ENCODE data around the gene MACROH2A1. TPM values are rescaled to one million over a fixed set of nuclear protein-coding genes. Genes with fewer than 3 reads are reported as not detected.

MACROH2A1 gene
- total RNA-seq, 4 donors from 2014 or later: 182 to 443 (median 319) TPM

GRCh38 chr5:135444881-135445280 lies 45.9 kb upstream of the MACROH2A1 start:
- DNase-seq (ENCODE audit: low spot score): no peak
- TF ChIP-seq CTCF (IDR thresholded peaks at IDR 0.05): no peak
- no peak for ATAC-seq (ENCODE audit: low FRiP score)

GRCh38 chr5:135444360-135444759 lies 45.3 kb upstream of the MACROH2A1 start:
- no peak for DNase-seq (ENCODE audit: low spot score)
- no peak for ATAC-seq (ENCODE audit: low FRiP score)
- TF ChIP-seq CTCF (IDR thresholded peaks at IDR 0.05): no peak

DNA sequence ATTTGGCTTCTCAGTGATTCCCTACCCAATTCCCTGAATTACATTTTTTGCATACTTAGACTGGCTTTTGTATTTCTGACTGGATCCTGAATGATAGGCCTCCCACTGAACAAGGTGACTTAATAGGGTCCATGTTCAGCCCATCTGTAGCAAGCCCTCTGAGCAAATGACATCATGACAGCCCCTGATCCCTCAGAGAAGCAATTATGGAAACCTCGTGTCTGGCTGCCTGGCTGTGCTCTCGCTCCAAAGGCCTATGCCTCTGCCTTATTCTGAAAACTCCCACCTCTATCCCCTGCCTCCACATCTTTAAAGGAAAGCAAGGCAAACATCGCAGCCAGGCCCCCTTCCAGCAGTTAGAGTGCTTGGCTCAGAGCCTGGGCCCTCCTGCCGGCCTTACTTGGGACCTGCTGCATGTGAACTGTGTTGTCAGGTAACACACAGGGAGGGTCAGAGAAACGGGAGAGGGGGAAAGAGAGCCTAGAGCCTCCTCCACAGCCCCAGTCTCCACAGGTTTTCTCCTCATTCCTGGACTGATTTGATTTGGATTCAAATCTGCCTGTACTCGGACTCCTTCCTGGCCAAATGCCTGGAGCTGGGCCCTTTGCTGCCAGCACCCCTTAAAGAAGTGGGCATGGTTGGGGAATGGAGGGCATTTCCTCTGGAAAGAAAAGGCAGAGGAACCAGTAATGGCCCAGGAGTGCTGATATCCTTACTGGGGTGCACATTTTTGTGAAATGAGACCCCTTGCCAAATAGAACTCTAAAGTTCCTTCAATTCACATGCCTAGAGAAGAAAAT lies 44.3 kb upstream of the MACROH2A1 start:
- TF ChIP-seq CTCF (IDR thresholded peaks at IDR 0.05): no peak
- no peak for ATAC-seq (ENCODE audit: low FRiP score)
- DNase-seq (ENCODE audit: low spot score): no peak

DNA sequence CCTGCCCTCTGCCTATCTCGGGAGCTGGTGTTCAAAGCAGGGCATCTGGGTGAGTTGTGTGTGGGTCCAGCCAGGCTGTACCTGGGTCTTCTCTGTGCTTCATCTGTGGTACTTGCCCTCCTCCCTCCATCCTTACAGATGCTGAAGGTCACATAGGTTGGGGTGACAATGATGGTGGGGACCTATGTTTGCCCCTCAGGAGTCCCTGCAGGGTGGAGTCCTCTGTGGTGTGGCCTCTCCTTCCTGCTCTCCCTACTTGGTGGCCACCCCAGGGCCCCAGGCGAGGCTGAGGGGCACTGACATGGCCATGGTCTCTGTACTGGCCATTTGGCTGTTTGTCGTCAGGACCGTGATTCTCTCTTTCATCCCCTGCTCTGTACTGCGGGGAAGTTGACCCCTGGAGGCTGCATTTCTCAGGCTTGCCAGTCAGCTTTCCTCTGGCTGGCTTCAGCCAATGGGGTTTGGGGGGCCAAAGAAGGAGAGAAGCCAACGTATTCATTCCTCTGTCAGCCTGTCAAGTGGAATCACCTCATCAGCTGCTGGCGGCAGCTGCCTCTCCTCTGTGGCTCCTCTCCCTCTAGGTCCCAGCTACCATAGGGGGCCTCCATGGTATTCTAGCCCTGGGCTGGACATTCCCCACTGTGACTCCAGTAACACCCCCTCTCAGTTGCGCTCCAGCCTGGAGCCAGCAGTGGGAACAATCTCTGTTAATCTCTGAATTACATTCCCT lies 43.6 kb upstream of the MACROH2A1 start:
- DNase-seq (ENCODE audit: low spot score) (no peak), ATAC-seq (ENCODE audit: low FRiP score) (no peak)
- no peak for TF ChIP-seq CTCF (IDR thresholded peaks at IDR 0.05)

DNA sequence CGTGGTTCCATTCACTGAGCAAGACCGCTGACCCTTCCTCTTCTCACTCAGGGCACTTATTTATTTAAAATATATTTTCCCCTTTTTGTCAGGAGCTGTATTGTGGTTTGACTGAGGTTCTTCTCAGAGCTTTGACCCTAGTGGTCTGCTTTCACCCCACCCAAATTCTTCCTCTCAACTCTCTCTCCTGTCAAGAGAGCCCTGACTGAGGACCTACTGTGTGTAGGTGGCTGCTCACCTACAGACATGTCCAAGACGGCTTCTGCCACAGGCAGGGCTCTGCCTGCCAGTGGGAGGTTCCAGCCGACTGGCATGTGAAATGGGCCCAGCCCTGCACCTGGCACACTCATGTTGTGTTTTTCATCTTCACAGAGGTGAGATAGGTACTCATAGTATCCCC lies 42.9 kb upstream of the MACROH2A1 start:
- ATAC-seq (ENCODE audit: low FRiP score) (no peak), DNase-seq (ENCODE audit: low spot score) (no peak)
- no peak for TF ChIP-seq CTCF (IDR thresholded peaks at IDR 0.05)

- DNase-seq (ENCODE audit: low spot score): no peak
- no peak for TF ChIP-seq CTCF (IDR thresholded peaks at IDR 0.05)
Observed at GRCh38 chr5:135441350-135441831, 42.4 kb upstream of the MACROH2A1 start.

More at GRCh38 chr5:135441350-135441831, 42.4 kb upstream of the MACROH2A1 start:
- no peak for ATAC-seq (ENCODE audit: low FRiP score)

Measured in omental fat pad (tissue), 4 donors.